IMR-90 (cell line): ENCODE measurements around the gene BZW2. TPM values are rescaled to one million over a fixed set of nuclear protein-coding genes. Genes with fewer than 3 reads are reported as not detected.
A peak's percentile ranks its signal among the peaks of the same experiment; 100 is the strongest.

Experiments
- ATAC-seq: fragments of 200-7000 bp; cut with Tn5 transposase; 2 replicates; pipeline ENCODE4 v1.9.1; 2020; ENCODE audit warnings: low read depth, mild to moderate bottlenecking, moderate library complexity
- BruUV-seq: library from RNA; stranded (reverse); fragments of 400-500 nt; replicated peaks from 2 replicates; lab custom pipeline; 2021; lab: Mats Ljungman, UMichigan
- CTCF ChIA-PET: fragments of 300-600 bp; formaldehyde crosslinking; extraction: SDS; loops from one replicate; lab custom pipeline; 2021; ENCODE audit warnings: antibody characterized with exemption; lab: Yijun Ruan, JAX
- POLR2A ChIA-PET: fragments of 300-600 bp; sonication (Branson Sonifier 250); formaldehyde crosslinking; loops from one replicate; lab custom pipeline; 2022; ENCODE audit warnings: antibody characterized with exemption; ENCODE audit not compliant: unreplicated experiment; lab: Charles Lee
- DNase-seq: peaks from one replicate; pipeline ENCODE4 v3.0.0; 2013
- H2AFZ ChIP-seq: replicated peaks from 2 replicates; pipeline ENCODE3; 2013; ENCODE audit warnings: low read length, mild to moderate bottlenecking; ENCODE audit not compliant: poor library complexity
- H2AK5ac ChIP-seq: 2 replicates; pipeline ENCODE4 v1.6.1; 2013; ENCODE audit warnings: low read depth, low read length, inconsistent platforms
- H2AK9ac ChIP-seq: replicated peaks from 2 replicates; pipeline ENCODE3; 2013; ENCODE audit warnings: mild to moderate bottlenecking, low read depth, low read length, moderate library complexity; ENCODE audit not compliant: poor library complexity
- H2BK120ac ChIP-seq: 2 replicates; pipeline ENCODE4 v1.6.1; 2013; ENCODE audit warnings: low read depth, low read length, inconsistent platforms
- H2BK15ac ChIP-seq: 3 replicates; pipeline ENCODE4 v1.6.1; 2013; ENCODE audit warnings: low read depth, low read length, inconsistent platforms
- H2BK20ac ChIP-seq: 2 replicates; pipeline ENCODE4 v1.6.1; 2013; ENCODE audit warnings: low read depth, mild to moderate bottlenecking, inconsistent platforms, low read length, moderate library complexity
- H2BK5ac ChIP-seq: 2 replicates; pipeline ENCODE4 v1.6.1; 2013; ENCODE audit warnings: mild to moderate bottlenecking, low read depth, low read length, inconsistent platforms; ENCODE audit not compliant: poor library complexity, severe bottlenecking
- H3K14ac ChIP-seq: replicated peaks from 2 replicates; pipeline ENCODE4 v1.6.1; 2013; ENCODE audit warnings: low read depth, low read length, inconsistent platforms
- H3K18ac ChIP-seq: 2 replicates; pipeline ENCODE4 v1.6.1; 2013; ENCODE audit warnings: low read depth, low read length, control low read depth
- H3K23ac ChIP-seq: 2 replicates; pipeline ENCODE4 v1.6.1; 2013; ENCODE audit warnings: low read depth, low read length, inconsistent platforms
- H3K27ac ChIP-seq: 2 replicates; pipeline ENCODE4 v1.5.1; 2013; ENCODE audit warnings: mild to moderate bottlenecking, control low read depth, low read length; ENCODE audit not compliant: insufficient read depth
- H3K27me3 ChIP-seq: 2 replicates; pipeline ENCODE4 v1.6.1; 2013; ENCODE audit warnings: low read length; ENCODE audit not compliant: control insufficient read depth, insufficient read depth
- H3K36me3 ChIP-seq: 2 replicates; pipeline ENCODE4 v1.6.1; 2013; ENCODE audit warnings: low read length, mixed read lengths; ENCODE audit not compliant: control insufficient read depth, insufficient read depth
- H3K4ac ChIP-seq: 2 replicates; pipeline ENCODE4 v1.6.1; 2013; ENCODE audit warnings: low read depth, low read length, inconsistent platforms
- H3K4me1 ChIP-seq: 2 replicates; pipeline ENCODE4 v1.6.1; 2013; ENCODE audit warnings: low read length, mixed read lengths; ENCODE audit not compliant: control insufficient read depth, insufficient read depth
- H3K4me2 ChIP-seq: 2 replicates; pipeline ENCODE4 v1.6.1; 2013; ENCODE audit warnings: low read depth, mild to moderate bottlenecking, control low read depth, low read length, moderate library complexity
- H3K4me3 ChIP-seq: 2 replicates; pipeline ENCODE4 v1.5.1; 2013; ENCODE audit warnings: low read depth, mild to moderate bottlenecking, control low read depth, low read length, moderate library complexity; ENCODE audit not compliant: insufficient read depth
- H3K56ac ChIP-seq: 2 replicates; pipeline ENCODE4 v1.6.1; 2013; ENCODE audit warnings: low read length, inconsistent platforms; ENCODE audit not compliant: insufficient read depth; ENCODE audit errors: extremely low read depth
- H3K79me1 ChIP-seq, 2 experiments: 2 replicates each; pipeline ENCODE4 v1.6.1; 2013; ENCODE audit warnings: low read length in 2 of 2, inconsistent platforms in 1 of 2, low read depth in 1 of 2
- H3K9ac ChIP-seq: 2 replicates; pipeline ENCODE4 v1.6.1; 2013; ENCODE audit warnings: low read depth, low read length, control low read depth
- H3K9me1 ChIP-seq: 2 replicates; pipeline ENCODE4 v1.6.1; 2013; ENCODE audit warnings: low read length, inconsistent platforms; ENCODE audit not compliant: insufficient read depth
- H3K9me3 ChIP-seq: 2 replicates; pipeline ENCODE4 v1.6.1; 2013; ENCODE audit warnings: low read length; ENCODE audit not compliant: control insufficient read depth, insufficient read depth
- H4K20me1 ChIP-seq: 2 replicates; pipeline ENCODE4 v1.6.1; 2013; ENCODE audit warnings: low read length, inconsistent platforms; ENCODE audit not compliant: insufficient read depth
- H4K5ac ChIP-seq: 2 replicates; pipeline ENCODE4 v1.6.1; 2013; ENCODE audit warnings: mild to moderate bottlenecking, low read depth, low read length, control low read depth
- H4K8ac ChIP-seq, 2 experiments: 2 replicates each; pipeline ENCODE4 v1.6.1; 2013; ENCODE audit warnings: low read depth in 2 of 2, low read length in 2 of 2, control low read depth in 1 of 2, inconsistent platforms in 1 of 2
- H4K91ac ChIP-seq: 2 replicates; pipeline ENCODE4 v1.6.1; 2013; ENCODE audit warnings: low read depth, low read length, inconsistent platforms; ENCODE audit not compliant: insufficient read depth
- BHLHE40 ChIP-seq: fragments of 150-350 bp; IDR thresholded peaks from 2 replicates; pipeline ENCODE4 v1.6.1; 2016; ENCODE audit warnings: mild to moderate bottlenecking, low read depth, low read length
- CEBPB ChIP-seq: IDR thresholded peaks from 2 replicates; pipeline ENCODE4 v1.6.1; 2012; ENCODE audit warnings: low read depth, low read length, improper control_type of control experiment
- CHD1 ChIP-seq: IDR thresholded peaks from 2 replicates; pipeline ENCODE4 v1.6.1; 2012; ENCODE audit warnings: low read depth, low read length, improper control_type of control experiment
- CTCF ChIP-seq: conservative IDR thresholded peaks from 2 replicates; pipeline ENCODE4 v1.5.1; 2012; ENCODE audit warnings: mild to moderate bottlenecking, low read depth, low read length, improper control_type of control experiment
- ELK1 ChIP-seq: fragments of 150-350 bp; IDR thresholded peaks from 2 replicates; pipeline ENCODE4 v1.6.1; 2016; ENCODE audit warnings: low read depth, mild to moderate bottlenecking, low read length, moderate library complexity, borderline replicate concordance
- FOS ChIP-seq: fragments of 150-350 bp; IDR thresholded peaks from 2 replicates; pipeline ENCODE4 v1.6.1; 2016; ENCODE audit warnings: low read depth, low read length
- MAFK ChIP-seq: IDR thresholded peaks from 2 replicates; pipeline ENCODE4 v1.6.1; 2012; ENCODE audit warnings: low read depth, low read length, improper control_type of control experiment
- MAZ ChIP-seq: IDR thresholded peaks from 2 replicates; pipeline ENCODE4 v1.6.1; 2012; ENCODE audit warnings: low read depth, mild to moderate bottlenecking, low read length, improper control_type of control experiment, moderate library complexity, borderline replicate concordance
- MXI1 ChIP-seq: IDR thresholded peaks from 2 replicates; pipeline ENCODE4 v1.6.1; 2012; ENCODE audit warnings: low read depth, mild to moderate bottlenecking, low read length, moderate library complexity, borderline replicate concordance
- NFE2L2 ChIP-seq: fragments of 150-350 bp; IDR thresholded peaks from 2 replicates; pipeline ENCODE4 v1.6.1; 2016; ENCODE audit warnings: low read depth, mild to moderate bottlenecking, low read length
- POLR2A ChIP-seq: IDR thresholded peaks from 2 replicates; pipeline ENCODE4 v1.6.1; 2012; ENCODE audit warnings: mild to moderate bottlenecking, low read depth, low read length
- RAD21 ChIP-seq: IDR thresholded peaks from 2 replicates; pipeline ENCODE4 v1.6.1; 2012; ENCODE audit warnings: low read length, improper control_type of control experiment
- RCOR1 ChIP-seq: IDR thresholded peaks from 2 replicates; pipeline ENCODE4 v1.6.1; 2012; ENCODE audit warnings: mild to moderate bottlenecking, low read length, improper control_type of control experiment; ENCODE audit not compliant: insufficient replicate concordance
- RFX5 ChIP-seq: IDR thresholded peaks from 2 replicates; pipeline ENCODE4 v1.8.0; 2012; ENCODE audit warnings: low read depth, mild to moderate bottlenecking, low read length, moderate library complexity
- SMC3 ChIP-seq: fragments of 150-350 bp; IDR thresholded peaks from 2 replicates; pipeline ENCODE4 v1.6.1; 2016; ENCODE audit warnings: low read depth, mild to moderate bottlenecking, antibody characterized with exemption, low read length, moderate library complexity
- USF2 ChIP-seq: fragments of 150-350 bp; IDR thresholded peaks from 2 replicates; pipeline ENCODE4 v1.6.1; 2017; ENCODE audit warnings: mild to moderate bottlenecking, antibody characterized with exemption, low read length, low read depth
- WGBS, 2 experiments: methylation state at CpG; one replicate each; pipeline versions ENCODE4 v1.1.5 to v1.1.7; 2013; ENCODE audit warnings: missing lambda C conversion rate in 2 of 2; ENCODE audit not compliant: insufficient read length in 1 of 2; ENCODE audit errors: extremely low coverage in 2 of 2; 5-methylcytosine and 5-hydroxymethylcytosine counted together
- dilution Hi-C: fragments of 300-500 bp; cut with HindIII; formaldehyde crosslinking; loops from one replicate; pipeline ENCODE4 v1.14.3; 2018; ENCODE audit warnings: low sequenced_read_pairs; ENCODE audit not compliant: unreplicated experiment
- in situ Hi-C: fragments of 300-500 bp; cut with MboI; formaldehyde crosslinking; loops from 3 replicates; pipeline ENCODE4 v1.14.3; 2019; ENCODE audit warnings: low sequenced_read_pairs, inconsistent platforms, mixed read lengths
- intact Hi-C: fragments of 100-400 bp; cut with micrococcal nuclease; formaldehyde crosslinking; loops from 2 replicates; pipeline ENCODE4 v1.10.0; 2022
- polyA plus RNA-seq, 3 experiments: library from polyadenylated mRNA; depleted of rRNA; stranded (reverse); fragments of >200 nt; gene quantifications; 2 replicates each; pipeline ENCODE4 v1.2.3, GENCODE V29; 2012; ENCODE audit warnings: low replicate concordance in 1 of 3
- total RNA-seq: library from RNA; depleted of rRNA; stranded (reverse); fragments of >200 nt; gene quantifications from 2 replicates; pipeline ENCODE4 v1.2.3, GENCODE V29; 2012

The BZW2 gene
- total and polyA plus RNA-seq, 2 of the 4 experiments (the other 2 are of a cell fraction) = 58.1 to 92.9 TPM

GRCh38 chr7:16742547-16742946 is 96.6 kb downstream of the BZW2 start:
- Histone ChIP-seq H3K4me1 (peaks cover 3% of the 10 kb centered on the region), H3K4me2 (no peak overlapping the region), H3K9me1 (peaks cover 6% of the 10 kb centered on the region; the same call in 1 of the 2 replicates), H4K5ac (no peak overlapping the region), H3K4ac (no peak overlapping the region), H2BK20ac (no peak overlapping the region), H3K27me3 (no peaks in the 10 kb centered on the region), H2BK120ac (no peak overlapping the region), H2BK15ac (no peak overlapping the region), H3K18ac (no peak overlapping the region), H4K91ac (no peak overlapping the region), H4K8ac (0 out of 4 replicates have a peak overlapping the region, but pooled peaks of 1 of the 2 experiments have one; percentile 45), H3K9ac (no peak overlapping the region), H3K27ac (no peak overlapping the region), H3K14ac (no peak overlapping the region), H3K36me3 (no peaks in the 10 kb centered on the region), H2AK9ac (no peak overlapping the region), H3K4me3 (no peak overlapping the region), H4K20me1 (no peaks in the 10 kb centered on the region), H2AFZ (no peak overlapping the region), H3K9me3 (no peaks in the 10 kb centered on the region), H3K79me1 (no peaks in the 10 kb centered on the region), H2BK5ac (no peak overlapping the region), H3K23ac (no peak overlapping the region), H2AK5ac (peak overlapping the region; percentile 59; the same call in 1 of the 2 replicates), H3K56ac (no peak overlapping the region)
- intact Hi-C loops = no loop called here
- DNase-seq = no peak
- no TSS peak for BruUV-seq
- in situ Hi-C loops = no loop called here
- no CpG with 5 or more reads among the region's 3 CpGs for WGBS, 2 experiments
- ATAC-seq = no peak
- CTCF ChIA-PET = no interaction called here
- dilution Hi-C loops = no loop called here
- POLR2A ChIA-PET = no interaction called here
- TF ChIP-seq RAD21 = no peak
- TF ChIP-seq ELK1 = no peak
- TF ChIP-seq RFX5 = no peak
- no peak for TF ChIP-seq FOS
- no peak for TF ChIP-seq MXI1
- TF ChIP-seq CEBPB = no peak
- no peak for TF ChIP-seq BHLHE40
- TF ChIP-seq CHD1 = no peak
- no peak for TF ChIP-seq RCOR1
- no peak for TF ChIP-seq CTCF
- no peak for TF ChIP-seq MAFK
- no peak for TF ChIP-seq POLR2A
- no peak for TF ChIP-seq NFE2L2
- TF ChIP-seq SMC3 = no peak
- TF ChIP-seq MAZ = no peak
- TF ChIP-seq USF2 = no peak
